Gastrocnemius medialis (tissue), 4 donors: Measurements from ENCODE around the gene GSG1.

Source experiments
- POLR2A ChIP-seq, 2 donors: fragments of 450-650 bp; IDR thresholded peaks; one replicate each; pipeline ENCODE4 v1.6.1; 2017; ENCODE audit warnings: antibody characterized with exemption in 2 of 2, mild to moderate bottlenecking in 2 of 2, moderate library complexity in 2 of 2
- TF ChIP-seq, protein P1 (sequence below), 5 experiments: fragments of 450-650 bp in 3 of 5; fragments of 200-600 bp in 2 of 5; sonication (generic) in 2 of 5; IDR thresholded peaks in 4 of 5; conservative IDR thresholded peaks in 1 of 5; 1 replicate in 4 of 5; 2 replicates in 1 of 5; pipeline ENCODE4 v1.5.1; 2016 to 2019; ENCODE audit warnings: antibody characterized with exemption in 5 of 5, mild to moderate bottlenecking in 3 of 5, moderate library complexity in 3 of 5

DNA sequence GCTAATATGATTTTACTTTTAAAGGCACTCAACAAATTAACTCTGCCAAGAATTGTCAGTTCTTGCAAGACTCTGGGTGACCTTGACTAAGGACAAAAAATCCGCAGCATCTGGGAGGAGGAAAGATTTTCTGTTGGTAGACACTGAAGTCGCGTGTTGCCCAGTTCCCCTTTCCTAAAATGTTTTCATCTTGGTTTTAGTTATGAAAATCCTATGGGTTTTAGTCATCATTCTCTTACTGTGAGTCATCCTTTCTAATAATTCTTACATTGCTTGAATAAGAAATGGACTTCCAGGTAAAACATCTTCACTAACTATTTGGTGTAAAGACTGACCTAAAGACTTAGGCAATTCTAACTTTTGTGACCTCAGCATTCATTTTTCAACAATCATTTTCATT is 9.1 kb downstream of the GSG1 start:
- TF ChIP-seq, protein P1, sequence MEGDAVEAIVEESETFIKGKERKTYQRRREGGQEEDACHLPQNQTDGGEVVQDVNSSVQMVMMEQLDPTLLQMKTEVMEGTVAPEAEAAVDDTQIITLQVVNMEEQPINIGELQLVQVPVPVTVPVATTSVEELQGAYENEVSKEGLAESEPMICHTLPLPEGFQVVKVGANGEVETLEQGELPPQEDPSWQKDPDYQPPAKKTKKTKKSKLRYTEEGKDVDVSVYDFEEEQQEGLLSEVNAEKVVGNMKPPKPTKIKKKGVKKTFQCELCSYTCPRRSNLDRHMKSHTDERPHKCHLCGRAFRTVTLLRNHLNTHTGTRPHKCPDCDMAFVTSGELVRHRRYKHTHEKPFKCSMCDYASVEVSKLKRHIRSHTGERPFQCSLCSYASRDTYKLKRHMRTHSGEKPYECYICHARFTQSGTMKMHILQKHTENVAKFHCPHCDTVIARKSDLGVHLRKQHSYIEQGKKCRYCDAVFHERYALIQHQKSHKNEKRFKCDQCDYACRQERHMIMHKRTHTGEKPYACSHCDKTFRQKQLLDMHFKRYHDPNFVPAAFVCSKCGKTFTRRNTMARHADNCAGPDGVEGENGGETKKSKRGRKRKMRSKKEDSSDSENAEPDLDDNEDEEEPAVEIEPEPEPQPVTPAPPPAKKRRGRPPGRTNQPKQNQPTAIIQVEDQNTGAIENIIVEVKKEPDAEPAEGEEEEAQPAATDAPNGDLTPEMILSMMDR (IDR thresholded peaks at IDR 0.05 in 4 of 5, conservative IDR thresholded peaks at IDR 0.05 in 1 of 5), result no peak
- TF ChIP-seq POLR2A (IDR thresholded peaks at IDR 0.05), result no peak
